ENCODE results near the gene PSME4.

GRCh38 chr2:53842891-53843290 is 127.9 kb downstream of the PSME4 start:
- TF ChIP-seq POLR2AphosphoS5 (IDR thresholded peaks at IDR 0.05; ENCODE audit: low read depth, low read length) = no peak
- TF ChIP-seq, protein P1, sequence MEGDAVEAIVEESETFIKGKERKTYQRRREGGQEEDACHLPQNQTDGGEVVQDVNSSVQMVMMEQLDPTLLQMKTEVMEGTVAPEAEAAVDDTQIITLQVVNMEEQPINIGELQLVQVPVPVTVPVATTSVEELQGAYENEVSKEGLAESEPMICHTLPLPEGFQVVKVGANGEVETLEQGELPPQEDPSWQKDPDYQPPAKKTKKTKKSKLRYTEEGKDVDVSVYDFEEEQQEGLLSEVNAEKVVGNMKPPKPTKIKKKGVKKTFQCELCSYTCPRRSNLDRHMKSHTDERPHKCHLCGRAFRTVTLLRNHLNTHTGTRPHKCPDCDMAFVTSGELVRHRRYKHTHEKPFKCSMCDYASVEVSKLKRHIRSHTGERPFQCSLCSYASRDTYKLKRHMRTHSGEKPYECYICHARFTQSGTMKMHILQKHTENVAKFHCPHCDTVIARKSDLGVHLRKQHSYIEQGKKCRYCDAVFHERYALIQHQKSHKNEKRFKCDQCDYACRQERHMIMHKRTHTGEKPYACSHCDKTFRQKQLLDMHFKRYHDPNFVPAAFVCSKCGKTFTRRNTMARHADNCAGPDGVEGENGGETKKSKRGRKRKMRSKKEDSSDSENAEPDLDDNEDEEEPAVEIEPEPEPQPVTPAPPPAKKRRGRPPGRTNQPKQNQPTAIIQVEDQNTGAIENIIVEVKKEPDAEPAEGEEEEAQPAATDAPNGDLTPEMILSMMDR (IDR thresholded peaks at IDR 0.05) = no peak
- no peak for TF ChIP-seq TCF7L2 (IDR thresholded peaks at IDR 0.05; ENCODE audit: low read depth, low read length)
- no peak for TF ChIP-seq SIN3A (IDR thresholded peaks at IDR 0.05; ENCODE audit: borderline replicate concordance, insufficient read depth, low read depth, low read length)
- TF ChIP-seq REST (IDR thresholded peaks at IDR 0.05; ENCODE audit: insufficient read depth in 1 of 2, low read depth in 2 of 2, low read length in 1 of 2) = no peak
